Neural crest cell (in vitro differentiated cells): ENCODE measurements around the gene WDR47. TPM values are rescaled to one million over a fixed set of nuclear protein-coding genes. Genes with fewer than 3 reads are reported as not detected.
"Not testable (repeated sequence)": the region's sequence is repeated elsewhere in the genome, so short reads cannot be mapped to it uniquely, and the experiment has no call there.

Experiments used
- DNase-seq: peaks from one replicate; pipeline ENCODE4 v3.0.0; 2021; ENCODE audit warnings: low read depth, mixed read lengths, low spot score
- H3K27ac Mint-ChIP-seq: one replicate; pipeline ENCODE4 v1.8.0; 2021; ENCODE audit warnings: mild to moderate bottlenecking, mixed read lengths; ENCODE audit not compliant: unreplicated experiment
- H3K27me3 Mint-ChIP-seq: 2 replicates; pipeline ENCODE4 v1.8.0; 2021; ENCODE audit warnings: low read depth, mild to moderate bottlenecking, mixed read lengths
- H3K36me3 Mint-ChIP-seq: 2 replicates; pipeline ENCODE4 v1.8.0; 2021; ENCODE audit warnings: low read depth, mild to moderate bottlenecking, mixed read lengths
- H3K4me1 Mint-ChIP-seq: 2 replicates; pipeline ENCODE4 v1.8.0; 2021; ENCODE audit warnings: mixed read lengths
- H3K4me3 Mint-ChIP-seq: one replicate; pipeline ENCODE4 v1.8.0; 2021; ENCODE audit warnings: mild to moderate bottlenecking, mixed read lengths
- H3K9me3 Mint-ChIP-seq: 2 replicates; pipeline ENCODE4 v1.8.0; 2021; ENCODE audit warnings: mixed read lengths
- total RNA-seq: library from RNA; stranded (reverse); gene quantifications from 2 replicates; pipeline ENCODE4 v1.2.1, GENCODE V29; 2021
- TF ChIP-seq, protein P1 (sequence below): fragments of 200-600 bp; sonication (generic); conservative IDR thresholded peaks from 2 replicates; pipeline ENCODE4 v1.5.0; 2021; ENCODE audit warnings: antibody characterized with exemption, mild to moderate bottlenecking

Gene WDR47
- total RNA-seq, 1 donor from 2014 or later: 18.0 TPM

DNA sequence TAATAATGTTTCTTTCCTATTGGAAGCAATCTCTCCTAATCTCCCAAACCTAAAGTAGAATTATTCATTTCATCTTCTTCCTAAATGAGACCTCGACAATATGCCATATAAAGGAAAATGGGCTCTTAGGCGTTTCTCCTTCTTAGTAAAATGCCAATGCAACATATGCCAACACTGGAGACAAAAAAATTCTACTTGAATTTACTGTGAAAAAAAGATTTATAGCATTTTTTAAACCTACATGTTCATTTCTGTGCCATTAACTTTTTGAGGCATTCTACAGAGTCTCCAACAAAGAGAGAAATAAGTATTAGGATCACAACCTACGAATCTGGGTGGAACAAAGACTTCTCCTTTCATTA lies 1.3 kb downstream of the WDR47 start:
- no peak for DNase-seq
- Mint-ChIP-seq H3K27me3 (no peaks in the 10 kb centered on the region), H3K4me3 (peak overlapping the region; percentile 96), H3K27ac (peak overlapping the region; percentile 85), H3K9me3 (no peaks in the 10 kb centered on the region), H3K36me3 (no peaks in the 10 kb centered on the region), H3K4me1 (peaks cover 16% of the 10 kb centered on the region)
- TF ChIP-seq, protein P1, sequence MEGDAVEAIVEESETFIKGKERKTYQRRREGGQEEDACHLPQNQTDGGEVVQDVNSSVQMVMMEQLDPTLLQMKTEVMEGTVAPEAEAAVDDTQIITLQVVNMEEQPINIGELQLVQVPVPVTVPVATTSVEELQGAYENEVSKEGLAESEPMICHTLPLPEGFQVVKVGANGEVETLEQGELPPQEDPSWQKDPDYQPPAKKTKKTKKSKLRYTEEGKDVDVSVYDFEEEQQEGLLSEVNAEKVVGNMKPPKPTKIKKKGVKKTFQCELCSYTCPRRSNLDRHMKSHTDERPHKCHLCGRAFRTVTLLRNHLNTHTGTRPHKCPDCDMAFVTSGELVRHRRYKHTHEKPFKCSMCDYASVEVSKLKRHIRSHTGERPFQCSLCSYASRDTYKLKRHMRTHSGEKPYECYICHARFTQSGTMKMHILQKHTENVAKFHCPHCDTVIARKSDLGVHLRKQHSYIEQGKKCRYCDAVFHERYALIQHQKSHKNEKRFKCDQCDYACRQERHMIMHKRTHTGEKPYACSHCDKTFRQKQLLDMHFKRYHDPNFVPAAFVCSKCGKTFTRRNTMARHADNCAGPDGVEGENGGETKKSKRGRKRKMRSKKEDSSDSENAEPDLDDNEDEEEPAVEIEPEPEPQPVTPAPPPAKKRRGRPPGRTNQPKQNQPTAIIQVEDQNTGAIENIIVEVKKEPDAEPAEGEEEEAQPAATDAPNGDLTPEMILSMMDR: no peak

DNA sequence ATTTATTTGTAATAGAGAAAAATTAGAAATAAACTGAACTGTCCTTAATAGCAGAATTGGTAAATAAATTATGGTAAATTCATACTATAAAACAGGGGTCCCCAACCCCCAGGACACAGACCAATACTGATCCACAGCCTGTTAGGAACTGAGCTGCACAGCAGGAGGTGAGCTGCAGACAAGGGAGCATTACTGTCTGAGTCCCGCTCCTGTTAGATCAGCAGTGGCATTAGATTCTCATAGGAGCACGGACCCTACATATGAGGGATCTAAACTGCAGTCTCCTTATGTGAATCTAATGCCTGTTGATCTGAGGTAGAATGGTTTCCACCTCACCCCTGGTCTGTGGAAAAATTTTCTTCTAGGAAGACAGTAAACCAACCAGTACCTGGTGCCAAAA lies 7.5 kb downstream of the WDR47 start:
- H3K36me3 Mint-ChIP-seq: no peaks in the 10 kb centered on the region
- no peak overlapping the region for H3K27ac Mint-ChIP-seq
- peaks cover 14% of the 10 kb centered on the region for H3K4me1 Mint-ChIP-seq
- H3K9me3 Mint-ChIP-seq: no peaks in the 10 kb centered on the region
- TF ChIP-seq, protein P1: no peak
- no peak for DNase-seq
- H3K27me3 Mint-ChIP-seq: no peaks in the 10 kb centered on the region
- peak overlapping the region; percentile 27 for H3K4me3 Mint-ChIP-seq

DNA sequence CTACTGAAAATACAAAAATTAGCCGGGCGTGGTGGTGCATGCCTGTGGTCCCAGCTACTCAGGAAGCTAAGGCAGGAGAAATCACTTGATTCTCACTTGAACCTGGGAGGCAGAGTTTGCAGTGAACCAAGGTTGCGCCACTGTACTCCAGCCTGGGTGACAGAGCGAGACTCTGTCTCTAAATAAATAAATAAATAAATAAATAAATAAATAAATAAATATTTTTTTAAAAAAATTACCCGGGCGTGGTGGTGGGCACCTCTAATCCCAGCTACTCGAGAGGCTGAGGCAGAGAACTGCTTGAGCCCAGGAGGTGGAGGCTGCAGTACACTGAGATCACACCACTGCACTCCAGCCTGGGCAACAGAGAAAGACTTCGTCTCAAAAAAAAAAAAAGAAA lies 12.4 kb downstream of the WDR47 start:
- not testable (repeated sequence) for DNase-seq, H3K27me3 Mint-ChIP-seq, H3K27ac Mint-ChIP-seq, H3K4me3 Mint-ChIP-seq, H3K36me3 Mint-ChIP-seq, H3K9me3 Mint-ChIP-seq
- peaks cover 14% of the 10 kb centered on the region for H3K4me1 Mint-ChIP-seq

DNA sequence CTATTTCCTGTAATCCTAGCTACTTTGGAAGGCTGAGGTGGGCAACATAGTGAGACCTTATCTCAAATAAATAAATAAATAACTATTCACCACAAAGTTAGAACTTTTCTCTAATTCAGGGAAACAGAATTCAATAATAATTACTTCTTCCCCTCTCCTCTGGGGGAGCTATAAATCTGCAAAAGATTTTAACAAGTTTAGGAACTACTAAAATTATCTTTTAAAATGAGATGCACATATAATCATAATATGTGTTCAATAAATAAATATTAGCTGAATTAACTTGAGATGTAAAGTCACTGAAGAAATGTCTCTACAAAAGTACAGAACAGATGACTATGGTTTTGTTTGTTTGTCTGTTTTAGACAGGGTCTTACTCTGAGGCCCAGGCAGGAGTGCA lies 14.1 kb downstream of the WDR47 start:
- Mint-ChIP-seq H3K36me3 (peaks cover 3% of the 10 kb centered on the region), H3K4me3 (no peak overlapping the region), H3K27ac (no peak overlapping the region), H3K9me3 (no peaks in the 10 kb centered on the region), H3K4me1 (peaks cover 14% of the 10 kb centered on the region), H3K27me3 (no peaks in the 10 kb centered on the region)
- no peak for DNase-seq
- TF ChIP-seq, protein P1: peak; percentile 49

DNA sequence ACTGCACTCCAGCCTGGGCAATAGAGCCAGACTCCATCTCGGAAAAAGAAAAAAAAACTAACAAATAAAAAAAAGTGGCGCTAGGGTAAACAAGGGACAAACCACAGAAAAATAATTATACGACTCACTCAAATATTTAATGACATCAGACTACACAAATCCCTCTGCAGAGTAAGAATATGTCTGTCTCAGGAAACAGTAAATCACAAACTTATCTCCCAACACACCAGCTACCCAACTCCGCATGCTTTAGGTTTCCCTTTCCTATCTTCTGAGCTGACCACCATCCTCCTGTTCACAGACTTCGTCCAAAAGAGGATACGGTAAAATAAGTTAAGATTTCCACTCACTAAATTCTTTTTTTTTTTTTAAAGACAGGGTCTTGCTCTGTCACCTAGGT lies 16.2 kb downstream of the WDR47 start:
- Mint-ChIP-seq H3K36me3 (peaks cover 3% of the 10 kb centered on the region), H3K27ac (no peak overlapping the region), H3K4me1 (peaks cover 9% of the 10 kb centered on the region), H3K9me3 (no peaks in the 10 kb centered on the region), H3K4me3 (no peak overlapping the region), H3K27me3 (no peaks in the 10 kb centered on the region)
- TF ChIP-seq, protein P1: no peak
- DNase-seq: no peak

DNA sequence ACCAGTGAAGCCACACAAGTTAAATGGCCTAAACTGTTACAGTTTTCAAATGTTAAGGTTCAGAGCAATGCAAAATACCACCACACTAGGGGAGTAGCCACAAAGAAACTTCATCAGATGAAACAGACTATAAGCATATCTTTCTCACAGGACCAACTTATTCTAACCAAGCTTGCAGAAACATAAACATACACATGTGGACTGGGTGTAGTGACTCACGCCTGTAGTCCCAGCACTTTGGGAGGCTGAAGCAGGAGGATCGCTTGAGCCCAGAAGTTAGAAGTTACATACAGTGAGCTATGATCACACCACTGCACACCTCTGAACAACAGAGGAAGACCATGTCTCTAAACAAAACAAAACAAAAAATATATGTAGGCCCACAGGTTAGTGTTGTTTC lies 17.3 kb downstream of the WDR47 start:
- DNase-seq: no peak
- H3K27ac Mint-ChIP-seq: peak overlapping the region; percentile 31
- H3K36me3 Mint-ChIP-seq: peaks cover 3% of the 10 kb centered on the region
- H3K4me1 Mint-ChIP-seq: peaks cover under 1% of the 10 kb centered on the region
- TF ChIP-seq, protein P1: no peak
- H3K27me3 Mint-ChIP-seq: no peaks in the 10 kb centered on the region
- H3K4me3 Mint-ChIP-seq: no peak overlapping the region
- H3K9me3 Mint-ChIP-seq: no peaks in the 10 kb centered on the region
